ENCODE measurements around the gene PACS1. TPM values are rescaled to one million over a fixed set of nuclear protein-coding genes. Genes with fewer than 3 reads are reported as not detected.

Gene PACS1
- total RNA-seq, 3 donors from 2014 or later (not counting 1 experiment from before 2014, with no cell fraction given): 176 to 204 (median 186) TPM

- H3K27ac Mint-ChIP-seq: peak overlapping the region; percentile 95 to 98
- Histone ChIP-seq H3K27ac (ENCODE audit: low read length) (peak overlapping the region; percentile 41), H3K27me3 (ENCODE audit: control insufficient read depth, insufficient read depth, low read length) (no peaks in the 10 kb centered on the region), H3K4me3 (ENCODE audit: low read length) (peak overlapping the region; percentile 89), H3K4me1 (ENCODE audit: control insufficient read depth, insufficient read depth, low read length) (peaks cover 50% of the 10 kb centered on the region), H3K9me3 (ENCODE audit: control insufficient read depth, insufficient read depth, low read length) (no peaks in the 10 kb centered on the region), H3K36me3 (ENCODE audit: control insufficient read depth, insufficient read depth, low read length) (peaks cover 22% of the 10 kb centered on the region)
- WGBS (ENCODE audit: insufficient coverage): 45% methylated on average over 12 of the region's 13 CpGs
- peaks cover 38 to 44% of the 10 kb centered on the region in 2 donors for H3K4me1 Mint-ChIP-seq
- no peak for ATAC-seq
- H3K9me3 Mint-ChIP-seq: no peaks in the 10 kb centered on the region
- no peak for TF ChIP-seq CTCF (IDR thresholded peaks at IDR 0.05)
- no peaks in the 10 kb centered on the region for H3K36me3 Mint-ChIP-seq
- no peak for DNase-seq
- no peaks in the 10 kb centered on the region for H3K27me3 Mint-ChIP-seq (ENCODE audit: low read depth in 2 of 2)
- peak overlapping the region; percentile 97 for H3K4me3 Mint-ChIP-seq
- intact Hi-C loops (cut with micrococcal nuclease): no loop called here
Measured at GRCh38 chr11:66267039-66267378, 196.9 kb downstream of the PACS1 start.

- peak overlapping the region; percentile 89 for H3K4me3 ChIP-seq (ENCODE audit: low read length)
- H3K9me3 ChIP-seq (ENCODE audit: control insufficient read depth, insufficient read depth, low read length): no peaks in the 10 kb centered on the region
- intact Hi-C loops (cut with micrococcal nuclease): loop anchor here (1.0 kb wide), 2 partner anchors 15 to 22 kb away; partner anchors contain the start of gene YIF1A
- H3K27ac ChIP-seq (ENCODE audit: low read length): peak overlapping the region; percentile 85
- H3K27me3 Mint-ChIP-seq (ENCODE audit: low read depth in 2 of 2): no peaks in the 10 kb centered on the region
- TF ChIP-seq CTCF (IDR thresholded peaks at IDR 0.05): no peak
- ATAC-seq: peak; percentile 59 to 73 (median 59)
- peaks cover 22% of the 10 kb centered on the region for H3K36me3 ChIP-seq (ENCODE audit: control insufficient read depth, insufficient read depth, low read length)
- WGBS (ENCODE audit: insufficient coverage): under 1% methylated on average over 51 of the region's 61 CpGs
- peak; percentile 75 to 91 for DNase-seq
- no peaks in the 10 kb centered on the region for H3K9me3 Mint-ChIP-seq
- H3K4me1 ChIP-seq (ENCODE audit: control insufficient read depth, insufficient read depth, low read length): peaks cover 56% of the 10 kb centered on the region
- peak overlapping the region; percentile 95 to 98 for H3K27ac Mint-ChIP-seq
- peaks cover 43 to 49% of the 10 kb centered on the region in 2 donors for H3K4me1 Mint-ChIP-seq
- H3K4me3 Mint-ChIP-seq: peak overlapping the region; percentile 97
- H3K36me3 Mint-ChIP-seq: no peaks in the 10 kb centered on the region
- H3K27me3 ChIP-seq (ENCODE audit: control insufficient read depth, insufficient read depth, low read length): no peaks in the 10 kb centered on the region
Measured at GRCh38 chr11:66267379-66268243, 197.5 kb downstream of the PACS1 start.

GRCh38 chr11:66268244-66268951 lies 198.3 kb downstream of the PACS1 start, which contains the start of gene RAB1B:
RAB1B (plus strand) TSS chr11:66268639; CDS start chr11:66268680, 41 bp downstream.
- TF ChIP-seq CTCF (IDR thresholded peaks at IDR 0.05): no peak
- H3K36me3 ChIP-seq (ENCODE audit: control insufficient read depth, insufficient read depth, low read length): peaks cover 22% of the 10 kb centered on the region
- DNase-seq (peak; percentile 99 to 100), ATAC-seq (peak; percentile 77 to 93 (median 83))
- H3K27me3 ChIP-seq (ENCODE audit: control insufficient read depth, insufficient read depth, low read length): no peaks in the 10 kb centered on the region
- H3K27me3 Mint-ChIP-seq (ENCODE audit: low read depth in 2 of 2): no peaks in the 10 kb centered on the region
- H3K4me1 Mint-ChIP-seq: peaks cover 51 to 57% of the 10 kb centered on the region in 2 donors
- peaks cover 64% of the 10 kb centered on the region for H3K4me1 ChIP-seq (ENCODE audit: control insufficient read depth, insufficient read depth, low read length)
- no peaks in the 10 kb centered on the region for H3K9me3 ChIP-seq (ENCODE audit: control insufficient read depth, insufficient read depth, low read length)
- peak within 1 kb of the TSS; percentile 97 for H3K4me3 Mint-ChIP-seq
- H3K27ac ChIP-seq (ENCODE audit: low read length): peak within 1 kb of the TSS; percentile 85
- no peaks in the 10 kb centered on the region for H3K9me3 Mint-ChIP-seq
- peaks cover 3% of the 10 kb centered on the region for H3K36me3 Mint-ChIP-seq
- WGBS (ENCODE audit: insufficient coverage): under 1% methylated on average over 63 of the region's 64 CpGs
- peak within 1 kb of the TSS; percentile 95 to 98 for H3K27ac Mint-ChIP-seq
- peak within 1 kb of the TSS; percentile 89 for H3K4me3 ChIP-seq (ENCODE audit: low read length)
- intact Hi-C loops (cut with micrococcal nuclease): loop anchor here (1.0 kb wide), 2 partner anchors 14 to 21 kb away; partner anchors contain the start of gene YIF1A
